ENCODE data around the gene PPM1H.

PPM1H gene

GRCh38 chr12:62873116-62873825, 61.7 kb downstream of the PPM1H start:
- no peak for DNase-seq (ENCODE audit: low read depth)

GRCh38 chr12:62868820-62869219, 66.1 kb downstream of the PPM1H start:
- DNase-seq (ENCODE audit: low read depth), result no peak

- DNase-seq (ENCODE audit: low read depth), result no peak
Observed at GRCh38 chr12:62866451-62867082, 68.4 kb downstream of the PPM1H start.

- no peak for DNase-seq (ENCODE audit: low read depth)
Observed at GRCh38 chr12:62865937-62866336, 69.0 kb downstream of the PPM1H start.

- no peak for DNase-seq (ENCODE audit: low read depth)
Observed at GRCh38 chr12:62865065-62865464, 69.9 kb downstream of the PPM1H start.

GRCh38 chr12:62862259-62862881, 72.6 kb downstream of the PPM1H start:
- no peak for DNase-seq (ENCODE audit: low read depth)

GRCh38 chr12:62861586-62861985, 73.4 kb downstream of the PPM1H start:
- no peak for DNase-seq (ENCODE audit: low read depth)

GRCh38 chr12:62860501-62861411, 74.2 kb downstream of the PPM1H start:
- DNase-seq (ENCODE audit: low read depth), result no peak

GRCh38 chr12:62860020-62860419, 74.9 kb downstream of the PPM1H start:
- DNase-seq (ENCODE audit: low read depth), result no peak

GRCh38 chr12:62859321-62859737, 75.6 kb downstream of the PPM1H start:
- DNase-seq (ENCODE audit: low read depth), result no peak

GRCh38 chr12:62856454-62856853, 78.5 kb downstream of the PPM1H start:
- DNase-seq (ENCODE audit: low read depth), result no peak

- DNase-seq (ENCODE audit: low read depth), result no peak
Observed at GRCh38 chr12:62854024-62854423, 80.9 kb downstream of the PPM1H start.

- no peak for DNase-seq (ENCODE audit: low read depth)
Observed at GRCh38 chr12:62849398-62849797, 85.6 kb downstream of the PPM1H start.

- DNase-seq (ENCODE audit: low read depth), result no peak
Observed at GRCh38 chr12:62848418-62848817, 86.5 kb downstream of the PPM1H start.

GRCh38 chr12:62847709-62848108, 87.2 kb downstream of the PPM1H start:
- DNase-seq (ENCODE audit: low read depth), result no peak

GRCh38 chr12:62846491-62846890, 88.5 kb downstream of the PPM1H start:
- no peak for DNase-seq (ENCODE audit: low read depth)

- DNase-seq (ENCODE audit: low read depth), result no peak
Observed at GRCh38 chr12:62844915-62845314, 90.0 kb downstream of the PPM1H start.

- no peak for DNase-seq (ENCODE audit: low read depth)
Observed at GRCh38 chr12:62843716-62844115, 91.2 kb downstream of the PPM1H start.

- DNase-seq (ENCODE audit: low read depth), result no peak
Observed at GRCh38 chr12:62841846-62842245, 93.1 kb downstream of the PPM1H start.

- DNase-seq (ENCODE audit: low read depth), result no peak
Observed at GRCh38 chr12:62840806-62841205, 94.1 kb downstream of the PPM1H start.

- no peak for DNase-seq (ENCODE audit: low read depth)
Observed at GRCh38 chr12:62839869-62840660, 94.9 kb downstream of the PPM1H start.

Measured in activated T-cell treated with anti-CD3 and anti-CD28 coated beads for 1 hour (primary cell).